HepG2 (cell line): ENCODE results near the gene ANKRD11. TPM values are rescaled to one million over a fixed set of nuclear protein-coding genes. Genes with fewer than 3 reads are reported as not detected.

ENCODE experiments used
- AHR ChIP-seq: IDR thresholded peaks from 2 replicates; pipeline ENCODE4 v1.6.1; 2018; ENCODE audit warnings: missing genetic modification reagents, missing compliant biosample characterization
- IRF2 ChIP-seq: IDR thresholded peaks from 2 replicates; pipeline ENCODE4 v1.6.1; 2018; ENCODE audit warnings: missing genetic modification reagents, missing compliant biosample characterization
- NKX3-1 ChIP-seq: sonication (generic); formaldehyde crosslinking; IDR thresholded peaks from 2 replicates; pipeline ENCODE4 v1.5.0; 2020; ENCODE audit warnings: missing genetic modification reagents
- POGK ChIP-seq: sonication (generic); formaldehyde crosslinking; conservative IDR thresholded peaks from 2 replicates; pipeline ENCODE4 v1.8.0; 2022; ENCODE audit warnings: mild to moderate bottlenecking, moderate library complexity, missing genetic modification reagents
- REL ChIP-seq: sonication (generic); formaldehyde crosslinking; conservative IDR thresholded peaks from 2 replicates; pipeline ENCODE4 v1.8.0; 2022; ENCODE audit warnings: mild to moderate bottlenecking, missing genetic modification reagents, moderate library complexity
- SCMH1 ChIP-seq: sonication (generic); formaldehyde crosslinking; IDR thresholded peaks from 2 replicates; pipeline ENCODE4 v1.9.0; 2021; ENCODE audit warnings: missing genetic modification reagents, mild to moderate bottlenecking, borderline replicate concordance
- TERF1 ChIP-seq: sonication (generic); formaldehyde crosslinking; IDR thresholded peaks from 2 replicates; pipeline ENCODE4 v1.8.0; 2022; ENCODE audit warnings: mild to moderate bottlenecking, missing genetic modification reagents, moderate library complexity
- TFAP4 ChIP-seq: sonication (generic); IDR thresholded peaks from 2 replicates; pipeline ENCODE4 v1.6.1; 2016; ENCODE audit warnings: low read depth, borderline replicate concordance
- TFDP1 ChIP-seq: IDR thresholded peaks from 2 replicates; pipeline ENCODE4 v1.6.1; 2016; ENCODE audit warnings: missing compliant biosample characterization, missing genetic modification reagents, borderline replicate concordance
- ZMYM3 ChIP-seq: sonication (generic); formaldehyde crosslinking; IDR thresholded peaks from 2 replicates; pipeline ENCODE4 v1.5.1; 2020; ENCODE audit warnings: mild to moderate bottlenecking, missing genetic modification reagents
- ZNF253 ChIP-seq: sonication (generic); formaldehyde crosslinking; IDR thresholded peaks from 2 replicates; pipeline ENCODE4 v1.8.0; 2022; ENCODE audit warnings: mild to moderate bottlenecking, missing genetic modification reagents, borderline replicate concordance
- ZNF280D ChIP-seq: sonication (generic); formaldehyde crosslinking; IDR thresholded peaks from 2 replicates; pipeline ENCODE4 v1.5.1; 2020; ENCODE audit warnings: mild to moderate bottlenecking, missing genetic modification reagents
- ZNF296 ChIP-seq: sonication (generic); formaldehyde crosslinking; conservative IDR thresholded peaks from 2 replicates; pipeline ENCODE4 v1.5.0; 2020; ENCODE audit warnings: mild to moderate bottlenecking, missing genetic modification reagents
- ZNF317 ChIP-seq: sonication (generic); formaldehyde crosslinking; IDR thresholded peaks from 2 replicates; pipeline ENCODE4 v1.5.0; 2020; ENCODE audit warnings: mild to moderate bottlenecking, missing genetic modification reagents
- ZNF496 ChIP-seq: sonication (generic); formaldehyde crosslinking; IDR thresholded peaks from 2 replicates; pipeline ENCODE4 v1.8.1; 2023; ENCODE audit warnings: mild to moderate bottlenecking, moderate library complexity, missing genetic modification reagents; ENCODE audit not compliant: insufficient replicate concordance
- ZNF567 ChIP-seq: sonication (generic); formaldehyde crosslinking; IDR thresholded peaks from 2 replicates; pipeline ENCODE4 v1.8.1; 2023; ENCODE audit warnings: mild to moderate bottlenecking, missing genetic modification reagents, borderline replicate concordance
- ZNF709 ChIP-seq: sonication (generic); formaldehyde crosslinking; IDR thresholded peaks from 2 replicates; pipeline ENCODE4 v1.5.0; 2020; ENCODE audit warnings: mild to moderate bottlenecking, missing genetic modification reagents
- polyA plus RNA-seq, 8 experiments: library from polyadenylated mRNA; depleted of rRNA in 3 of 8; stranded (reverse) in 7 of 8; unstranded in 1 of 8; fragments of >200 nt; fragmentation: Illumina TruSeq in 4 of 8; extraction: Trizol in 4 of 8; gene quantifications; 2 replicates each; pipeline versions ENCODE4 v1.2.1 to v1.2.3, GENCODE V29; 2011 to 2016; ENCODE audit warnings: low read depth in 4 of 8, missing spikeins in 1 of 8, mixed read lengths in 1 of 8; ENCODE audit not compliant: insufficient read depth in 1 of 8
- total RNA-seq, 5 experiments: library from RNA; depleted of rRNA; stranded (reverse); fragments of >200 nt; fragmentation: Illumina TruSeq; extraction: Trizol; gene quantifications; 2 replicates each; pipeline ENCODE4 v1.2.3, GENCODE V29; 2016; ENCODE audit warnings: low read depth in 1 of 5

ANKRD11 gene
- total and polyA plus RNA-seq, 2 of the 13 experiments (the other 11 are each of a cell fraction or from before 2014, with no cell fraction given), result 21.4 to 38.4 TPM

GRCh38 chr16:89241187-89242007 lies 249.0 kb downstream of the ANKRD11 start (continued):
- TF ChIP-seq TERF1 (CRISPR knock-in tag), result 0 out of 2 replicates have a peak, but pooled peaks have one; percentile 24
- no peak for TF ChIP-seq ZNF296
- no peak for TF ChIP-seq AHR (CRISPR knock-in tag)
- TF ChIP-seq NKX3-1, result peak; percentile 82; the same call in 1 of the 2 replicates
- TF ChIP-seq ZNF567 (CRISPR knock-in tag), result peak; percentile 97
- peak; percentile 73; the same call in 1 of the 2 replicates for TF ChIP-seq TFDP1 (CRISPR knock-in tag)
- no peak for TF ChIP-seq ZNF496
- no peak for TF ChIP-seq ZMYM3
- TF ChIP-seq SCMH1, result no peak
- no peak for TF ChIP-seq TFAP4
- peak; percentile 84 for TF ChIP-seq IRF2 (CRISPR knock-in tag)
- TF ChIP-seq ZNF253 (CRISPR knock-in tag), result no peak
- peak; percentile 84 for TF ChIP-seq ZNF317 (CRISPR knock-in tag)
- no peak for TF ChIP-seq ZNF280D
- TF ChIP-seq POGK (CRISPR knock-in tag), result peak; percentile 54; the same call in 1 of the 2 replicates
- TF ChIP-seq ZNF709 (CRISPR knock-in tag), result peak; percentile 74
- TF ChIP-seq REL (CRISPR knock-in tag), result no peak
